Prostate gland (tissue), 2 donors: ENCODE measurements around the gene TMX3. TPM values are rescaled to one million over a fixed set of nuclear protein-coding genes. Genes with fewer than 3 reads are reported as not detected.

ENCODE experiments used
- DNase-seq: peaks from one replicate; pipeline ENCODE4 v3.0.0-alpha.2; 2019; ENCODE audit warnings: low spot score
- H3K27ac ChIP-seq, 2 donors: fragments of 200-600 bp; sonication (generic); 2 replicates each; pipeline ENCODE4 v1.5.1; 2017 to 2019
- H3K27me3 ChIP-seq: fragments of 200-600 bp; sonication (generic); replicated peaks from 2 replicates; pipeline ENCODE4 v1.5.1; 2019; ENCODE audit not compliant: insufficient read depth
- H3K36me3 ChIP-seq, 2 donors: fragments of 200-600 bp; sonication (generic); 1 replicate in 1 of 2; 2 replicates in 1 of 2; pipeline versions ENCODE4 v1.5.1 to v1.8.1; 2017 to 2019
- H3K4me1 ChIP-seq: fragments of 200-600 bp; sonication (generic); replicated peaks from 2 replicates; pipeline ENCODE4 v1.5.1; 2019
- H3K4me3 ChIP-seq, 2 donors: fragments of 200-600 bp; sonication (generic); 2 replicates each; pipeline ENCODE4 v1.5.1; 2017 to 2019
- H3K9me3 ChIP-seq: fragments of 200-600 bp; sonication (generic); 2 replicates; pipeline ENCODE4 v1.5.1; 2017
- CTCF ChIP-seq, 4 experiments: fragments of 200-600 bp in 2 of 4; fragments of 450-650 bp in 2 of 4; sonication (generic) in 2 of 4; IDR thresholded peaks; 1 replicate in 3 of 4; 2 replicates in 1 of 4; pipeline ENCODE4 v1.5.1; 2016 to 2019; ENCODE audit warnings: antibody characterized with exemption in 4 of 4, mild to moderate bottlenecking in 2 of 4, moderate library complexity in 2 of 4
- POLR2A ChIP-seq: fragments of 450-650 bp; IDR thresholded peaks from one replicate; pipeline ENCODE4 v1.6.1; 2016; ENCODE audit warnings: antibody characterized with exemption, mild to moderate bottlenecking
- POLR2AphosphoS5 ChIP-seq: sonication (generic); formaldehyde crosslinking; IDR thresholded peaks from one replicate; pipeline ENCODE4 v1.6.1; 2017; ENCODE audit warnings: antibody characterized with exemption
- WGBS: methylation state at CpG from one replicate; pipeline ENCODE4 v1.1.5; 2018; 5-methylcytosine and 5-hydroxymethylcytosine counted together
- intact Hi-C: fragments of 100-400 bp; cut with DNase I; formaldehyde crosslinking; loops from one replicate; pipeline ENCODE4 v1.14.2; 2022
- total RNA-seq, 2 donors: library from RNA; depleted of rRNA; stranded (reverse); fragments of >200 nt; gene quantifications; one replicate each; pipeline ENCODE4 v1.1.0, GENCODE V29; 2016

Gene TMX3
- total RNA-seq, 2 donors from 2014 or later, result 32.3 to 37.1 TPM

GRCh38 chr18:68713796-68714195 is 1.1 kb downstream of the TMX3 start:
- Histone ChIP-seq H3K9me3 (no peaks in the 10 kb centered on the region), H3K27me3 (no peaks in the 10 kb centered on the region), H3K4me1 (no peaks in the 10 kb centered on the region), H3K36me3 (no peaks in the 10 kb centered on the region), H3K4me3 (peak overlapping the region; percentile 69 to 92), H3K27ac (no peak overlapping the region)
- 22% methylated on average over 6 of the region's 6 CpGs for WGBS
- intact Hi-C loops, result loop anchor here (10.0 kb wide), 1 partner anchor 1199 kb away; the partner anchor contains the start of gene DSEL
- no peak for DNase-seq
- TF ChIP-seq CTCF (IDR thresholded peaks at IDR 0.05) (no peak), POLR2AphosphoS5 (no peak), POLR2A (no peak)

GRCh38 chr18:68713131-68713530 is 1.8 kb downstream of the TMX3 start:
- TF ChIP-seq POLR2AphosphoS5 (no peak), CTCF (IDR thresholded peaks at IDR 0.05) (no peak), POLR2A (no peak)
- Histone ChIP-seq H3K9me3 (no peaks in the 10 kb centered on the region), H3K4me1 (no peaks in the 10 kb centered on the region), H3K27ac (no peak overlapping the region), H3K36me3 (no peaks in the 10 kb centered on the region), H3K4me3 (no peak overlapping the region), H3K27me3 (no peaks in the 10 kb centered on the region)
- WGBS, result 73% methylated on average over 4 of the region's 4 CpGs
- intact Hi-C loops, result loop anchor here (10.0 kb wide), 1 partner anchor 1198 kb away; the partner anchor contains the start of gene DSEL
- no peak for DNase-seq

- intact Hi-C loops, result no loop called here
- Histone ChIP-seq H3K27me3 (no peaks in the 10 kb centered on the region), H3K9me3 (no peaks in the 10 kb centered on the region), H3K36me3 (no peaks in the 10 kb centered on the region), H3K27ac (no peak overlapping the region), H3K4me3 (no peak overlapping the region), H3K4me1 (no peaks in the 10 kb centered on the region)
- TF ChIP-seq CTCF (IDR thresholded peaks at IDR 0.05) (no peak), POLR2A (no peak), POLR2AphosphoS5 (no peak)
- no peak for DNase-seq
- 90% methylated on average over 2 of the region's 2 CpGs for WGBS
These were observed 7.3 kb downstream of the TMX3 start for GRCh38 chr18:68707646-68708045.

- WGBS, result 67% methylated on average over 1 of the region's 1 CpG
- Histone ChIP-seq H3K9me3 (no peaks in the 10 kb centered on the region), H3K27me3 (no peaks in the 10 kb centered on the region), H3K36me3 (no peaks in the 10 kb centered on the region), H3K4me3 (no peak overlapping the region), H3K27ac (no peak overlapping the region), H3K4me1 (no peaks in the 10 kb centered on the region)
- DNase-seq, result no peak
- TF ChIP-seq POLR2AphosphoS5, result no peak
- TF ChIP-seq POLR2A, result no peak
- TF ChIP-seq CTCF (IDR thresholded peaks at IDR 0.05), result no peak
- intact Hi-C loops, result no loop called here
These were observed 9.8 kb downstream of the TMX3 start for GRCh38 chr18:68705119-68705518.

GRCh38 chr18:68703326-68703725 is 11.6 kb downstream of the TMX3 start:
- Histone ChIP-seq H3K4me1 (no peaks in the 10 kb centered on the region), H3K36me3 (no peaks in the 10 kb centered on the region), H3K27ac (no peak overlapping the region), H3K4me3 (no peak overlapping the region), H3K27me3 (no peaks in the 10 kb centered on the region), H3K9me3 (no peaks in the 10 kb centered on the region)
- TF ChIP-seq CTCF (IDR thresholded peaks at IDR 0.05) (no peak), POLR2AphosphoS5 (no peak), POLR2A (no peak)
- 87% methylated on average over 3 of the region's 3 CpGs for WGBS
- intact Hi-C loops, result no loop called here
- DNase-seq, result no peak
